Stimulated activated CD8-positive, alpha-beta memory T cell treated with anti-CD3 and anti-CD28 coated beads, Interleukin-4, amount 100 ng/mL, for 4 hours (primary cell): ENCODE results near the gene KRT86.
"Not testable (repeated sequence)": the region's sequence is repeated elsewhere in the genome, so short reads cannot be mapped to it uniquely, and the experiment has no call there.

Source experiments
- DNase-seq, 2 donors: peaks; one replicate each; pipeline ENCODE4 v3.0.0-alpha.2; 2020; ENCODE audit warnings: low read depth in 2 of 2, low spot score in 1 of 2

Gene KRT86

DNA sequence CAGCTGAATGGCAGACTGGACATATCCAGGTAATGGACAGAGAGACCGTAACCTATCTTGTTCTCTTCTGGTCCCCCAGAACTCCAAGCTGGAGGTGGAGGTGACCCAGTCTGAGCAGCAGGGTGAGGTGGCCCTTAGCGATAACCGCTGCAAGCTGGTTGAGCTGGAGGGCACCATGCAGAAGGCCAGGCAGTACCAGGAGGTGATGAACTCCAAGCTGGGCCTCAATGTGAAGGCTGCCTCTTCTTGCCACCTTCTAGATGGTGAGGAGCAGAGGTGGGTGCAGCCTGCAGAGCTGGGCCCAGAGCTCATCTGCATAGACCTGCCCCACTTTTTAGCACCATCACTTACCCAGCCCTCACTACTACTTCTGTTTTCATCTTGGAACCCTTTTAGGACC is 7.2 kb upstream of the KRT86 start:
- no peak for DNase-seq

DNA sequence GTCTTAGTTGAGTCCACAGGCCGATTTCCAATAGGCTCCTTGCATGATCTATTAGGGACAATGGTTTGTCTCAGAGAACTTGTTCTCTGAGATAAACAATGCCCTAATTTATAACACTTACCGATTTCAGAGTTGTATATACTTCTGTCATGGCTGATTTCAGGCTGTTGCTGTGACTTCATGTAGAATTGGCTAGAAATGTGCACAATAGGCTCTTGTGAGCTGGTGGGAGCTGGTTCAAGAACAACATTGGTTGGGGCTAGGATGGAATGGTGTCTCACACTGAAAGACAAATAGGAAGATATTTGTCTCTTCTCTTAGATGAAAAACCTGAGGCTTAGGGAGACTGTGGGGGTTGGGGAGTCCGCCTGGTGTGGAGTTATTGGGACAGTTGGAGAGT is 6.7 kb upstream of the KRT86 start:
- DNase-seq, result no peak

DNA sequence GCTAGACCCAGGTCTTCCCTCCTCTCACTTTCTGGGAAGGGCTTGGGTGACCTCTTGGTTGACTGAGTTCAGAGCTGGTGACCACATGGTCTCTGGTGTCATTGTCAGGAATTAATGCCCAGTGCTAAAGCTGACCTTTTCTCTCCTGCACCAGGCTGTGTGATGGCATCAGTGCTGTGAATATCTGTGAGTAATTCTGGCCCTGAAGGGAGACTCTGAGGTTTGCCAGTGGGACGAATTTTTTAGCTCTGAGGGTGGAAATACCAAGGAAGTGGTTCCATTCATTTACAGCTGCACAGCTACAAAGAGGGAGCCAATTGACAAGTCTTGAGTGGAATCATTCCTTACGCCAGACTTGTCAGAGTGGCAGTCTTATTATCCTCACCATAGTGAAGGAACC is 6.2 kb upstream of the KRT86 start:
- DNase-seq, result no peak

DNA sequence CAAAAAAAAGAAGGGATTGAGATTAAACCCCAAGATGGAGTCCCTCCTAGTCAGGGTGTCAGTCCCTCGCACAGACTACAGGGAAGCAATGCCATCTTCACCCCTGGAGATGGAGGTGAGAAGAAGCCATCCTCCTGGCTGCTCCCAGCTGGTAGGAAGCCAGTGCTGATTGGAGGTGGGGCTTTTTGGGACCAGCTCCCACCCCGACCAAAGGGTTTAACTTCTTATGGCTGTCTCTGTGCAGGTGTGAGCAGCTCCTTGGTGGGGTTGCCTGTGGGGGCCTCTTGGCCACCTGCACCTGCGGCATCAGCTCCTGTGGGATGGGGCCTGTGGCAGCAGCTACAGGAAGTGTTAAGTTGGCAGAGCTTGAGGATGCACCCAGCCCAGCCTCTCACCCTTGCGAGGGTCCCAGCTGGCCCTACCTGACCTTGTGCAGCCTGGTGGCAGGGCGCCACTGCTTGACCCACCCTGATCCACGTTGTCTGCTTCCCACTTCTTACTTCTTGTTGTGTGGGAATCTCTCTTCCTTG is 3.8 kb upstream of the KRT86 start:
- DNase-seq, result no peak

DNA sequence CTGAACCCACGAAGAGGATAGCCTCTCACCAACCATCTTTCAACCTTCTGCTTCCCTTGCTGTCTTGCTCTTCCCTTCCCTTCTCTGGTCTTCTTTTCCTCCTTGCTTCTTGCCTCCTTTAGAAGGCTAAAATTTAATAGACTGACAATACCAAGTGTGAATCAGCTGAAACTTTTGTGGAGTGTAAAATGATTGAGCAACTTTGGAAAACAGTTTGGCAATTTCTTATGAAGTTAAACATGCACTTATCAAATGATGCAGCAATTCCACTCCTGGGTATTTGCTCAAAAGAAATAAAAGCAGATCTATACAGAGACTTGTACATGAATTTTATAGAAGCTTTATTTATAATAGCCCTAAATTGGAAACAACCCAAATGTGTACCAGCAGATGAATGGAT is 3.3 kb upstream of the KRT86 start:
- DNase-seq, result no peak

DNA sequence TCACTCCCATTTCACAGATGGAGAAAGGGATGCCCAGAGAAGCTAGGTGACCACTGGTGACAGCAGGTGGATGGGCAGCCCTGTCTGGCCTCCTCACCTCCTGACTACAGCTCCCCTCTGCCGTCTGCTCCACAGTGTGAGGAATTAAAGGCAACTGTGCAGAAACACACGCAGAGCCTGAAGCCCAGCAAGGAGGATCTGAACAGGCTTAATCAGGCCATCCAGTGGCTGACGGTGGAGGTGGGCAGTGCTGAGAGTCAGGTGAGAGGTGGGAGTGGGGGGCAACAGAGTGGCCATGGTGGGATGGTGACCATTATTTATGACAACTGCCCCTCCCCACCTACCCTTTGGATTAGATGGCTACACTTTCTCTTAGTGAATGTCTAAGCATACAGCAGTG is 1.2 kb downstream of the KRT86 start:
- no peak for DNase-seq

DNA sequence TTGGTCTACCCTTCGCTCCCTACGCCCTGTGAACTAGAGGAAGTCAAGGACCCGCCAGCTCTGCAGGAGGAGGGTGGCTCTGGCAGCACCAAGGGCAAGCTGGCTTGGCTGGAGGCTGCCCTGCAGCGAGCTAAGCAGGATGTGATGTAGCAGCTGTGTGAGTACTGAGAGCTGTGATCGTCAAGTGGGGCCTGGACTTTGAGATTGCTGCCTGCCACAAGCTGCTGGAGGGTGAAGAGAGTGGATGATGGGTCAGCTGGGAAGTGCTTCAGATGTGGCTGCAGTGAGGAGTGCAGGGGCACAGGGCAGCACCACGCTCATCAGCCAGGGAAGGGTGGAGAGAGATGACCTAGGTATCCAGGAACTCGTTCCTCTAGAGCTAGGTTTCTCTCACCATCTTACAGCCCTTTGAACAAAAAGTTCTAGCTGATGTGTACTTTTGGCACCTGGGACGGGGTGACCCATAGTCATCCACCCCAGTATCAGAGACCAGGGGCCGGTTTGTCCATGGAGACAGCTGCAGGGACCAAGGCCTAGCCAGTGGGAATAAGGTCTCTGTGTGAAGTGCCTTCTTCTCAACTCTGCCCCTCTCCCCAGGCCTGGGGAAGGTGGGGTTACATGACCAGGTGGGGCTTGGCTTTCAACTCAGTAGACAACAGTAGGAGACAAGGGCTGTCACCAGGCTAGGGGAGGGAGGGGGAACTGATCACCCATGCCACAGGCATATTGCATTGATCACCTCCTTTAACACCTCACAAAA is 3.2 kb downstream of the KRT86 start:
- DNase-seq, result no peak

DNA sequence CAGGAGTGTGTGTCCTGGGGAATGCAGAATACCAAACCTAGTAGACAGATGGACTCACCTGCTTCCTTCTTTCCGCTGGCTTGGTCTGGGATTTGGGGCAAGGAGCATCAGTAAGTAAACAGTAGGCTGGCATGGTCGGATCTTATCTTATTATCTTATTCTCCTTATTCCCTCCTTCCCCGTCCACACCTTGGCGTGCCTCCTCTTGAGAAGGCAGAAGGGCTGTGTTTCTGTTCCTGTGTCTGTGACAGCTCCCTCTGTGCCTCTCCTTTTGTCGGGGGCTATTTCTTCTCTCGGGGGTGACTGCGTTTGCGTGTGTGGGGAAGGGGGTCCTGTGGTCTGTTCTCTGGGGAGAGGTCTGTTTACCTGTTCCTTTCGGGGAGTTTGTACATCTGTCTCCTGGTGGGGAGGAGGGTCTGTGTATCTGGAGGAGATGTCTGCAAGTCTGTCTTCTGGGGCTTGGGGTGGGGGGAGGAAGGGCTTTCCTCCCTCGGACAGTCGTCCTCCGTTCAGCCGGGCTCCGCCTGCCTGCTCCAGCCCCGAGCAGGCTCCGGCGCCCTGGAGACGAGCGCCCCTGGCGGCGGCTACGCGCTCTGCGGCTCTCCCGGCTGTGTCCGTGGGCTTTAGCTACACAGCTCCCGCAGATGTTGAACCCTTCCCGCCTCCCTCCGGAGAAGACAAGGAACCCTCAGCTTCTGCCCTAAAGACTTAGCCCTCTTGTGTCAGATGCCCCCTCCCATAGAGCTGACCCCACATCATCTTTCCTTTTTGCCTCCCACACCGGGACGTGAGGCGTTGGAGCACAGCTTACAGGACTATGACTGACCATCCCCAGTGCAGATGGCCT is 4.4 kb downstream of the KRT86 start:
- DNase-seq, result peak; percentile 26 to 43

DNA sequence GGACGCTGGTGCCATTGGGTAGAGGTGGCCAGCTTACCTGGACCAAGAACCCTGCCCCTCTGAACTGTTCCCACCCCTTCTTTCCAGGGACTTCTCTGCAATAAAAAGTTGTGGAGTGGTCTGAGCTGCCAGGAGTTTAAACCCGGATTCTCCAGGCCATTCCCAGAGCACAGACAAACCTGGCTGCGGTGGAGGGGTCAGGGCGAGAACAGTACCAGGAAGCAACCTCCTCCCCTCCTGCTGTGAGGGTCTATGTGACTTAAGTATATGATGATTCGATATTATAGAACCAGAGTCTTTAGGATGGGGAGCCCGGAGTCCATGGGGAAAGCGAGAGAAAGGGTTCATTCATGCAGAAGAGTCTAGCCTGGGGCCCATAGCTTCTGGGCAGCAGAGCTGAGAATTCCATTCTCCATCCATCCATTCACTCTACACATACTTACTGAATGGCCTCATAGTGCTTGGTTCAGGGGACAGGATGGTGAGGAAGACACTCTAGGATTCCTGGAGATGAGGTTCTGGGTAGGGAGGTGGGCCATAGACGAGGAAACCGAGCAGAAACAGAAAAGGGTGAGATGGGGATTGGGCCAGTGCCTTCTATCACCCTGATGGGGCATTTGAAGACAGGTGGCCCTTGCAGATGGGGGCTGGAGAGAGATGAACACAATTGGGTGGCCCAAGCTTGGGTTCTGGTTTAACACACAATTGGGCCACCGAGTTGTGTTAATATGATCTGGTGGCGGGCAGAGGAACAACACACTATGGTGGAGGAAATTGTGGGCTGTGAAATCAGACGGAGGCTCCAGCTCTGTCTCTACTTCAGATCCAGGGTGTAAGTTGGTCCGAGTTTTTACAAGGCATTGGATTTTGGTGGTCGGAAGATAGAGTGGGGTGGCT is 5.2 kb downstream of the KRT86 start:
- no peak for DNase-seq

DNA sequence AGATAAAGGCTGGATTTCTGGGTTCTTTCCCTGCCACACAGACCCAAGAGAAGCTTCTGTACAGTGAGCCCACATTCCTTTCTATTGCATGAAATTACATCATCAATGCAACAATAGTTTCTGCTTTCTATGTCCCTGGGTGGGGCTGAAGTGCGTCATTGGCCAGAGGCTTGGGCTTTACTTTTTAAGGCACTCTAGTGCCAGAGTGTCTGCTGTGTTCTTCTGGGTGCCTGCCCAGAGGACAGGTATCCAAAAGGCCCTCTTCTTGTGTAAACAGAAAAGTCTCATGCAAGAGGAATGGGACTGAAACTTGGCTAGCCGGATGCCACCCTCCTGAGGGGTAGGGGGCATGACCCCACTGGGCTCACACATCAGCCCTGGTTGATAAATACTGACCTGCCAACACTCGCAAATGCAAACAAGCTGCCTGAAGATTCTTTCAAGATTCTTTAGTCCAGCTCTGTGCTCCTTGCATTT is 5.9 kb downstream of the KRT86 start:
- no peak for DNase-seq

DNA sequence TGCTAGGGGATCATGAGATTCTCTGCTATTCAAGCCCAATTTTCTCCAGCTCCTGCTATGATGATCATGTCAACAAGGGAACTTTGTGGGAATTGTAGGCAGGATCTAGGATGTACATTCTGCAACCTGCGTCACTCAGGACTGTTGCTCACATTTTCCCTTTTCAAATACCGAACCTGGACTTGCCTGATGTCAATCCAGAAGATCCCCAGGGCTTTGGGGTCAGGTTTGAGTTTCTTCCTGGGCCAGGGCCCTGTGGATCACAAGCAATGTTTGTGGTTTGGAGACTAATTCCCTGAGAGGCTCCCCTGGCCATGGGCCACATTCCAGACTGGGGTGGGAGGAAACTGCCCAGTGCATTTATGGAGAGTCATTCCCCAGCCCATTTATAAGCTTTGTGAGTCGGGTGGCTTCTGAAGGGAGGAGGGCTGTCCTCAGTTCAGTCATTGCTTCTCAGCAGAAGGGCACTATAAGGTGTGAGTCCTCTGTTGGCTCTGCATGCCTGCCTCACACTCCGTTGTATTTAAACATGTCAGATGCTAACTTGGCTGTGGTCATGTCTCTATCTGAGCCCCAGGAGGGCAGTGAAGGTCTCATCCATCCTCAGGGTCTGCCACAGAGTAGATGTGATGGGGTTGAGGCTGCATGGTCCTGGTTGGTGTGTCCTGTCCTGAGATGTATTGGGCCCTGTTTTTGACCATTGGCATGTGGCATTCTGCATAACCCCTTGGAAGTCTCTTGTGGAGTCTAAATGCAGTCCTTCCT is 6.5 kb downstream of the KRT86 start:
- DNase-seq, result no peak

DNA sequence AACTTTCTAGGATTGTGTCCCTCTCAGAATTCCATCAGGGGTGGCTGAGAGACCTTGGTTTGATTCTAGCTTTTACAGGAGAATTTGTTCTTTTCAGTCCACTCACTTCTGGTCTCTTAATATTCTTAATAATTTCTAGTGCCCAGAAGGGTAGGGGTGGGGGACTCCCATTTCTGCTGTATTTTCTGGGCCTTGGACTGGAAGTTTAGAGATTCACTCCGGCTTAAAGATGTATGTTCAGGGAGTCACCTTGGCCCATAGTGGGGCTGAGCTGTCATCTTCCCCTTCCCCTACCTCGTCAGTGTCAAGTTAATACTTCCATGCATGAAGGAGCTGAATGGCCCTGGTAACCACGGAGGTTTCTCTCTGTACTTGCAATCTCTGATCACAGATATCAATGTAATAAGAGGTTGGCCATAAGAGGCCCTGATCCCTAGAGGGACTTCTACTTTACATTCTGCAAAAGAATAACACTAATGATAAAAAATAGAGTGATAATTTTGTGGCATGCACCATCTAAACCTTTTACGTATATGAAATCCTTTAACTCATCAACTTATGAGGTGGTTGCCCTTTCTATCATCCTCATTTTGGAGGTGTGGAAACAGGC is 10.2 kb downstream of the KRT86 start:
- DNase-seq, result no peak

DNA sequence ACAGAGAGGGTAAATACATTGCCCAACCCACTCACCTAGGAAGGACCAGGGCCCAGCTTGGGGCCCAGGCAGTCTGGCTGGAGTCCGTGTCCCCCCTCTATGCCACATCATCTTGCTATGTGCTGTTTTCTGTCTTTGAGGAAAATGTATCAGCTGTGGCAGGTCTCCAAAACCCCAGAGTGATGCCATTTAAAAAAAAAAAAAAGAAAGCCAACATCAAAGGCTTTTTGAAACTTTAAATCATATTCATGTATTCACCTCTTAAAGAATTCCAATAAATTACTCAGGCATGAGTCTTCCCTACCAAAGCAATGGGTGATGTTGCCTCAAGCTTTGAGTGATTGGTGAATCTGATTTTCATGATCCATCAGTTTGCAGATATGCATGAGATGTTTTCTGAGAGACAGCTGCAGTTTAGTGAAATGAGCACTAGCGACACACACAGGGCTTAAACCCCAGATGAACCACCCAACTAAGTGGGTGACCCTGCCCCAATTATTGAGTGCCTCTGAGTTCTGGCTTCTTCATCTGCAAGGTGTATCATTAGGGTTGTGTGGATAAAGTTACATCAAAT is 10.8 kb downstream of the KRT86 start:
- DNase-seq, result no peak

DNA sequence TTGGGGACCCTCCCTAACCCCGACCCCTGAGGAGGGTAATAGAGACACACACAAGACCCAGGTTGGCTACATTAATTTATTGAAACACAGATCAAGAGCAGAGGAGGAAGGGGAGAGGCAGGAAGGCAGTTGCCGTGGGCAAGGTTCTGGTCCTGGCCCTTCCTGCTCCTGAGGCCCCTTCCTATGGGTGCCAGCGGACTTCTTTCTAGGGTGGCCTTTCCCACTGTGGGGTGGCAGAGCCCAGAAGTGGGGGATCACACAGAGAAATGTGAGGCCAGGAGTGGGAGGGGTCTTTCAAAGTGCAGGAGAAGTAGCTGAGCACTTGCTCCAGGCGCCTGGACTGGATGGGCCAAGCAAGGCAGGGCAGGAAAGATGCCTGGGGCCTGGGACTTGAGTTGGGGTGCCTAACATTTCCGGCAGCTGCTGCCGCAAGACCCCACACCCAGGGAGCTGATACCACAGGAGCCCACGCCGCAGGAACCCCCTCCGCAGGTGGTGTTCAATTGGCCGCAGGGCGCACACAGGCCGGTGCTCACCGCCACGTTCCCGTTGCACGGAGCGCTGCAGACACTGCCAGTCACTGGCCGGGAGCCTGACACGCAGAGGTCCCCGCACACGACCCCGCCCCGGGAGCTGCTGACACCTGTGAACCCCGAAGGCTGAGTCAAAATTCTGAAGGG is 11.5 kb downstream of the KRT86 start:
- DNase-seq, result no peak

DNA sequence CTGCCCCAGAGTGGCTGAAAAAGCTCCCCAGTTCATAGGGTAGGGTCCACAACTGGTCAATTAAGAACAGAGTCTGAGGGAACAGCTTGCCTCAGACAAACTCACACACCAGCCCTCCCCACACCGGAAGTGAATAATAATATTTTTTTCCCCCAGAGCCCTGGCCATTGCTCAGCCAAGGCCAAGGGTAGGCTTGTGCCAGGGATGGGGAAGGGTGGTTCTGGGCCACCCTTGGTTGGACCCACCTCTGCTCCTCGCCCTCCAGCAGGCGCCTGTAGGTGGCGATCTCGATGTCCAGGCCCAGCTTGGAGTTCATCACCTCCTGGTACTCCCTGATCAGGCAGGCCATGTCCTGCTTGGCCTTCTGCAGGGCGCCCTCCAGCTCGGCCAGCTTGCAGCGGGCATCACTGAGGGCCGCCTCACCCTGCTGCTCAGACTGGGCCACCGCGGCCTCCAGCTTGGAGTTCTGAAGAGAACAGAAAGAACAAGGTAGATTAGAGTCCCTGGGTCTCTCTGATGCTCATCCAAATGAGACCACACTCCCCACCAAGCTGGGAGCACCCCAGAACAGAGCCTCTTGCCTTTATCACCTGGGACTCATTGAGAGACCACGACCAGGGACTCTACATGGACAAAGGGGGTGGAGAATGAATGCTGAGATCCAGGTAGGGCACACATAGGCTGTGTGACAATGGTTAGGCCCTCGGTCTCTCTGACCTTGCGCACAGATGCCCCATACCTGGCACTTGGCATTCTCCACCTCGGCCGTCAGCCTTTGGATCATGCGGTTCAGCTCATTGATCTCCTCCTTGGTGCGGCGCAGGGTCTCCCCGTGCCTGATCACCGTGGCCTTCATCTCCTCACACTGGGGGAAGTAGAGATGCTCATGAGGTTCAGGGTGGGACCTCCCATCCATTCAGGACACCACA is 12.7 kb downstream of the KRT86 start:
- DNase-seq, result not testable (repeated sequence)

DNA sequence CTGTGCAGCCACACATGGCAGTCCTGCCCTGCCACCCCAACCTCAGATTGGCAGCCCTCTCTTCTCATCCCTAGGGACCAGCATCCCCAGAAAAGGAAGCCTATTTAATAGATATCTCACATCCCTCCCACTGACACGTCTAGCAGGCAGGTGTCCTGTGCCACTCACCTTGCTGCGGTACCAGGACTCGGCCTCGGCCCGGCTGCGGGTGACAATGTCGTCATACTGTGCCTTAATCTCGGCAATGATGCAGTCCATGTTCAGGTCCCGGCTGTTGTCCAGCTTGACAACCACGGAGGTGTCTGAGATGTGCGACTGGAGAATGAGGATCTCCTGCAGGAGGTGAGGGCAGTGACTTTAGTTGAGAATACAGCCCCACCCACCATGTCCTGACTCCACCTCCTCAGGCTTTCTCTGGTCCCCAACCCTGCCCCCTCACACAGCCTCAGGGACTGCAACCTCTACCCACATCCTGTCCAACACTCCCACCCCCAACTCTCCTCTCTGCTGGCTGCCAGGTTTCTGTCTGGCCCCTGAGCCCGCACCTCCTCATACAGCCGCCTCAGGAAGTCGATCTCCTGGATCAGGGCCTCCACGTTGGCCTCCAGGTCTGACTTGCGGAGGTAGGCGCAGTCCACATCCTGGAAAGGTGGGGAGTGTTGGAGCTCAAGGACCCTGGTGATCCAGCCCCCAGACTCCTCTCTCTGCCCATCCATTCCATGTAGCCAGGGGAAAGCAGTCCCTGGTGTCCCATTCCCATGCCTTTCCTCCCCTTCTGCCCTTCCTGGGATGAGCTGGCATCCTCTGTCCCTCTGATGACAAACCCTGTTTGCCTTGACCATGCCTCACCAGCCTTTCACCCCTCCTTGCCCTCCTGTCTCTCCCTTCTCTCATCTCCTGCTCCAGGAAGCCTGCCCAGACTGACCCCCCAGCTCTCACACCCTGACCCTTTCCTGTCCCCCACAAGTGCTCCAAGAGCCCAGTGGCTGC is 13.7 kb downstream of the KRT86 start:
- DNase-seq, result not testable (repeated sequence)
